ENCODE data around the gene ADCY9. TPM values are rescaled to one million over a fixed set of nuclear protein-coding genes. Genes with fewer than 3 reads are reported as not detected.
"Not testable (repeated sequence)": the region's sequence is repeated elsewhere in the genome, so short reads cannot be mapped to it uniquely, and the experiment has no call there.

The ADCY9 gene
- total RNA-seq, 2 experiments from 2014 or later, result 9.0 to 9.5 TPM

DNA sequence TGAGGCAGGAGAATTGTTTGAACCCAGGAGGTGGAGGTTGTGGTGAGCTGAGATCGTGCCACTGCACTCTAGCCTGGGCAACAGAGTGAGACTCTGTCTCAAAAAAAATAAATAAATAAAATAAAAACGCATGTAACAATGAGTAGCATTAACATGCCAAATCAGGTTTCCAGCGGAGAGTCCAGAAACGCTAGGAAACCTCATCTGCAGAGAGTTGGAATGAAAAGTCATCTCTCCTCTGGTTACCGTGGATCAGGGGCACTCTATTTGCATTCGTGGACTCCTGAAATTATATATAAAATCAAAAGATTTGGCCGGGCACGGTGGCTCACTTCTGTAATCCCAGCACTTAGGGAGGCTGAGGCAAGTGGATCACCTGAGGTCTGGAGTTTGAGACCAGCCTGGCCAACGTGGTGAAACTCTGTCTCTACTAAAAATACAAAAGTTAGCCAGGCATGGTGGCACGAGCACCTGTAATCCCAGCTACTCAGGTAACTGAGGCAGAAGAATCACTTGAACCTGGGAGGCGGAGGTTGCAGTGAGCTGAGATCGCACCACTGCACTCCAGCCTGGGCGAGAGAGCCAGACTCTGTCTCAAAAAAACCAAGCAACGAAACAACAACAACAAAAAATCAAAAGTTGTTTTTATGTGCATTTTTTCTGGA lies 156.2 kb downstream of the ADCY9 start:
- H3K27ac Mint-ChIP-seq, POLR2A ChIA-PET: not testable (repeated sequence)
- peaks cover 18% of the 10 kb centered on the region for H3K27me3 Mint-ChIP-seq

GRCh38 chr16:3959148-3959547 lies 157.1 kb downstream of the ADCY9 start:
- POLR2A ChIA-PET, result interaction anchor here (0.6 kb wide), 1 partner anchor 311 kb away, joined by 3 read pairs; no protein-coding TSS in a partner anchor
- no peak overlapping the region for H3K27ac Mint-ChIP-seq
- H3K4me3 Mint-ChIP-seq, result no peak overlapping the region
- no peaks in the 10 kb centered on the region for H3K9me3 Mint-ChIP-seq
- DNase-seq, result no peak
- peaks cover 22% of the 10 kb centered on the region for H3K4me1 Mint-ChIP-seq
- CTCF ChIA-PET, result no interaction called here
- no peaks in the 10 kb centered on the region for H3K36me3 Mint-ChIP-seq (ENCODE audit: low read depth)
- H3K27me3 Mint-ChIP-seq, result peaks cover 27% of the 10 kb centered on the region

More for the DNA sequence above, 156.2 kb downstream of the ADCY9 start:
- H3K4me1 Mint-ChIP-seq, result peaks cover 22% of the 10 kb centered on the region
- H3K36me3 Mint-ChIP-seq (ENCODE audit: low read depth); DNase-seq; H3K9me3 Mint-ChIP-seq; CTCF ChIA-PET: not testable (repeated sequence)
- H3K4me3 Mint-ChIP-seq, result peak overlapping the region; percentile 72

DNA sequence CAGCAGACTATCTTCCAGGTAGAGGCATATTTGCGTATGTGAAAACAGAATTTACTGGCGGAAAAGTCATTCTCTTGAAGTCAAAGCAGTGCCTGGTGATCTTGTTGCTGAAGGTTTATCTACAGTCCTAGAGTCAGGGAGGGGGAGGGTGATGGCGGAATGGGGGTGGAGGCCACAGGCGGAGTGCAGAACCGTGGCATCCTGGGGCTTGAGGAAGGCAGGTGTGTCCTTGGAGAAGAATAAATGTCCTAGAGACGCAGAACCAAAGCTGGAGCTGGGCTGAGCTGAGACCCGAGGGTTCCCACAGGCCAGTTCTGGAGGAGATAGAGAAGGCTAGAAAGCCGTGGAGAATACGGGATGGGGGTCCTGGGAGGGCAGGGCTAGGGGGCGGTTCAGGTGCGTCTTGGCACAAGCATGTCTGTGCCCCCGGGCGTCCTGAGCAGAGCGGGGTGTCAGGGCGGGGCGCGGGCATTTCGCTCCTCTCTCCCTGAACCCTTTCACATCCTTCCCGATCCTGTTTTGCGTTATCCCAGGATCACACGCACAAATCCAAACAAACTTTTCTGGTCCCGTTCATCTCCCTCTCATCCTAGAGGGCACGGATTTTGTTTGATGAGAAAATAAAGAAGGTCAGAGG lies 158.8 kb downstream of the ADCY9 start:
- ChIA-PET POLR2A (no interaction called here), CTCF (no interaction called here)
- H3K36me3 Mint-ChIP-seq (ENCODE audit: low read depth), result no peaks in the 10 kb centered on the region
- H3K27me3 Mint-ChIP-seq, result peaks cover 32% of the 10 kb centered on the region
- no peak overlapping the region for H3K4me3 Mint-ChIP-seq
- no peaks in the 10 kb centered on the region for H3K9me3 Mint-ChIP-seq
- no peak for DNase-seq
- H3K4me1 Mint-ChIP-seq, result peaks cover 11% of the 10 kb centered on the region
- H3K27ac Mint-ChIP-seq, result no peak overlapping the region

- H3K27me3 Mint-ChIP-seq, result peaks cover 36% of the 10 kb centered on the region
- CTCF ChIA-PET, result interaction anchor here (1.4 kb wide), 1 partner anchor 299 kb away, joined by 3 read pairs; no protein-coding TSS in a partner anchor
- DNase-seq, result no peak
- H3K36me3 Mint-ChIP-seq (ENCODE audit: low read depth), result no peaks in the 10 kb centered on the region
- H3K4me3 Mint-ChIP-seq, result no peak overlapping the region
- H3K27ac Mint-ChIP-seq, result no peak overlapping the region
- POLR2A ChIA-PET, result interaction anchor here (0.7 kb wide), 1 partner anchor 819 kb away, joined by 3 read pairs; no protein-coding TSS in a partner anchor
- H3K9me3 Mint-ChIP-seq, result no peaks in the 10 kb centered on the region
- H3K4me1 Mint-ChIP-seq, result peaks cover 2% of the 10 kb centered on the region
Measured at GRCh38 chr16:3954411-3954921, 161.8 kb downstream of the ADCY9 start.

DNA sequence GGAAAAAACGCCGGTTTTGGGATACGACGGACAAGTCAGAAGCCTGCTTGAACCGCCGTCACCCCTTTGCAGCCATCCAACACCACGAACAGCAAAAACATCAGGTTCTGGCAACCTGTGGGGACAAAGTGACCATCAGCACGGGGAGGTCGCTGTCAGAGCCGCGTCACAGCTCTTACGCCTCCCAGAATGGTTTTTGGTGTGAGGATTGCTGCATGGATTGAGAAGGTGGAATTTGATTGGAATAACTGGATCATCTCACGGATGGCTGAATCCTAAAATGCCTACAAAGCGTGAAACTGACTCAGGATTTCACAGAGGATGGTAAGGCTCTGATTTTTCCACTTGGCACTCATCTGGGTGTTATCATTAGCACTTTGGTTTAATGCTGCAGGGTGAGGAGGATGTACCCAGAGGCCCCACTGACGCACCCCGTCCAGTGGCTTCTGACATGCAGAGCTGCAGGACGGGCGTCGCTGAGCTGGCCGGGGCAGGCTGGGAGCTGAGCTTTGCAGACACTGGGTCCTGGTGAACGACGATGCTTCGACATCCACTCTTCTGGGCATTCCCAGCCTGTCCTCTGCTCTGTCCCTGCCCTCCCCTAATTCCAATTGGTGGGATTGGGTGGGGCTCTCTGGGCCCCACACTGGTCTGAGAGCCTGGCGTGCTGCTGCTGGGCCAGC lies 162.4 kb downstream of the ADCY9 start:
- no peak overlapping the region for H3K4me3 Mint-ChIP-seq
- H3K27me3 Mint-ChIP-seq, result peaks cover 35% of the 10 kb centered on the region
- POLR2A ChIA-PET, result interaction anchor here (0.7 kb wide), 1 partner anchor 818 kb away, joined by 3 read pairs; no protein-coding TSS in a partner anchor
- CTCF ChIA-PET, result interaction anchor here (1.4 kb wide), 1 partner anchor 300 kb away, joined by 3 read pairs; no protein-coding TSS in a partner anchor
- no peaks in the 10 kb centered on the region for H3K9me3 Mint-ChIP-seq
- DNase-seq, result no peak
- H3K4me1 Mint-ChIP-seq, result peaks cover 2% of the 10 kb centered on the region
- no peaks in the 10 kb centered on the region for H3K36me3 Mint-ChIP-seq (ENCODE audit: low read depth)
- H3K27ac Mint-ChIP-seq, result no peak overlapping the region

GRCh38 chr16:3952737-3953131 lies 163.5 kb downstream of the ADCY9 start:
- Mint-ChIP-seq H3K36me3 (ENCODE audit: low read depth) (no peaks in the 10 kb centered on the region), H3K4me1 (peaks cover 2% of the 10 kb centered on the region), H3K4me3 (no peak overlapping the region), H3K27ac (no peak overlapping the region), H3K9me3 (no peaks in the 10 kb centered on the region), H3K27me3 (peaks cover 34% of the 10 kb centered on the region)
- ChIA-PET CTCF (interaction anchor here (1.5 kb wide), 1 partner anchor 12 kb away, joined by 9 read pairs; no protein-coding TSS in a partner anchor), POLR2A (no interaction called here)
- DNase-seq, result no peak

DNA sequence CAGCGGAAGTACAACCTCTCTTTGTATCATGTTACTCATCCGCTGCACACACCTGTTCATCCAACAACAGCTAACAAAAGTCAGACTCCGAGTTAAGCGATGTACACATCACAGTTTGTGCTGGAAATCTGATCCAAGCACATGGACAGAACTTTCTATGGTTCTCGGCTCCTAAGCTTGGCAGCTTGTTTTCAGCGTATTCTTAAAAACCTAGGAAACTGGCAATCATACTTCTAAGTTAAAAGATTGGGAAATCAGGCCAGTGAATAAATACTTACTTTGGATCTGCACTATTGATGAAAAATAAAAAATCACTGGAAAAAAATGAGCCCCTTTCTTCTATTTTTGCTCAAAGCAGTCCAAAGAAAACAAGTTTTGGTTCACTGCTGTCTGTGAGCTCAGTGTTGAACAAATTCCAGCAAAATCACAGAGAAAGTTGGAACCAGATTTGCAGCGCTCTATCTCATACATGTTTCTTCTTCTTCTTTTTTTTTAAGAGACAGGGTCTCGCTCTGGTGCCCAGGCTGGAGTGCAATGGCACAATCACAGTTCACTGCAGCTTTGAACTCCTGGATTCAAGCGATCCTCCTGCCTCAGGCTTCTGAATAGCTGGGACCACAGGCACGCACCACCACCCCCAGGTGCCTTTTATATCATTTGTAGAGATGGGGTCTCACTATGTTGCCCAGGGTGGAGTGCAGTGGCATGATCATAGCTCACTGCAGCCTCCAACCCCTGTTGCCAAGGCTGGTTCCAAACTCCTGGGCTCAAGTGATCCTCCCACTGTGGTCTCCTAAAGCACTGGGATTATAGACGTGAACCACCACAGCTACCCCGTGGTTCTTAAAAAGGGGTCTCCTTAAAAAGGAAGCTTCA lies 164.1 kb downstream of the ADCY9 start:
- Mint-ChIP-seq H3K4me1 (peaks cover 2% of the 10 kb centered on the region), H3K9me3 (no peaks in the 10 kb centered on the region), H3K27ac (no peak overlapping the region), H3K27me3 (peaks cover 29% of the 10 kb centered on the region), H3K4me3 (no peak overlapping the region), H3K36me3 (ENCODE audit: low read depth) (no peaks in the 10 kb centered on the region)
- POLR2A ChIA-PET, result no interaction called here
- no peak for DNase-seq
- CTCF ChIA-PET, result interaction anchor here (1.5 kb wide), 1 partner anchor 12 kb away, joined by 9 read pairs; no protein-coding TSS in a partner anchor

DNA sequence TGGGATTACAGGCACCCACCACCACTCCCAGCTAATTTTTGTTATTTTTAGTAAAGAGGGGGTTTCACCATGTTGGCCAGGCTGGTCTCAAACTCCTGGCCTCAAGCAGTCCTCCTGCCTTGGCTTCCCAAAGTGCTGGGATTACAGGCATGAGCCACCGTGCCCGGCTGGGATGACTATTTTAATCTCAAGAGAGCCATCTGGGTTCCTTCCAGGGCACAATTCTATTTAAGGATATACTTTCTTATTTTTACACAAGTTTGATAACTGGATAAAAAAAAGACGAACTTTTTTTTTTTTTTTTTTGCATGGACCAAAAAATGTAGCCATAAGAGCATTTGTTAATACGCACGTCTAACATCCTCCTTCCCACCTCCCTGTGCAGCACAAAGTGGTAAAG lies 164.9 kb downstream of the ADCY9 start:
- H3K27me3 Mint-ChIP-seq, result peaks cover 25% of the 10 kb centered on the region
- H3K4me3 Mint-ChIP-seq; H3K4me1 Mint-ChIP-seq; H3K36me3 Mint-ChIP-seq (ENCODE audit: low read depth); H3K9me3 Mint-ChIP-seq; POLR2A ChIA-PET; DNase-seq; H3K27ac Mint-ChIP-seq; CTCF ChIA-PET: not testable (repeated sequence)

- Mint-ChIP-seq H3K4me3 (no peak overlapping the region), H3K27ac (no peak overlapping the region), H3K4me1 (peaks cover 2% of the 10 kb centered on the region), H3K36me3 (ENCODE audit: low read depth) (no peaks in the 10 kb centered on the region), H3K9me3 (no peaks in the 10 kb centered on the region), H3K27me3 (peaks cover 22% of the 10 kb centered on the region)
- ChIA-PET POLR2A (no interaction called here), CTCF (no interaction called here)
- DNase-seq, result no peak
Measured at GRCh38 chr16:3950343-3951193, 165.7 kb downstream of the ADCY9 start.

GRCh38 chr16:3949946-3950342 lies 166.3 kb downstream of the ADCY9 start:
- ChIA-PET POLR2A (no interaction called here), CTCF (interaction anchor here (1.0 kb wide), 1 partner anchor 9 kb away, joined by 3 read pairs; no protein-coding TSS in a partner anchor)
- H3K4me1 Mint-ChIP-seq, result peaks cover 2% of the 10 kb centered on the region
- H3K27me3 Mint-ChIP-seq, result peaks cover 17% of the 10 kb centered on the region
- no peaks in the 10 kb centered on the region for H3K36me3 Mint-ChIP-seq (ENCODE audit: low read depth)
- H3K27ac Mint-ChIP-seq, result no peak overlapping the region
- no peak for DNase-seq
- H3K4me3 Mint-ChIP-seq, result no peak overlapping the region
- H3K9me3 Mint-ChIP-seq, result no peaks in the 10 kb centered on the region

- H3K4me3 Mint-ChIP-seq, result no peak overlapping the region
- ChIA-PET POLR2A (no interaction called here), CTCF (interaction anchor here (1.0 kb wide), 1 partner anchor 8 kb away, joined by 3 read pairs; no protein-coding TSS in a partner anchor)
- DNase-seq, result no peak
- peaks cover 11% of the 10 kb centered on the region for H3K27me3 Mint-ChIP-seq
- H3K4me1 Mint-ChIP-seq, result peaks cover 2% of the 10 kb centered on the region
- no peak overlapping the region for H3K27ac Mint-ChIP-seq
- H3K36me3 Mint-ChIP-seq (ENCODE audit: low read depth), result no peaks in the 10 kb centered on the region
- no peaks in the 10 kb centered on the region for H3K9me3 Mint-ChIP-seq
Measured at GRCh38 chr16:3949287-3949686, 167.0 kb downstream of the ADCY9 start.
